NCI-H1092 treated with DMSO at 0.1 percent for 48 hours (cell line): Measurements from ENCODE around the gene TPCN2.

ENCODE experiments used
- DNase-seq: peaks from one replicate; lab custom pipeline; 2025; lab: John Stamatoyannopoulos, UW

Gene TPCN2

DNA sequence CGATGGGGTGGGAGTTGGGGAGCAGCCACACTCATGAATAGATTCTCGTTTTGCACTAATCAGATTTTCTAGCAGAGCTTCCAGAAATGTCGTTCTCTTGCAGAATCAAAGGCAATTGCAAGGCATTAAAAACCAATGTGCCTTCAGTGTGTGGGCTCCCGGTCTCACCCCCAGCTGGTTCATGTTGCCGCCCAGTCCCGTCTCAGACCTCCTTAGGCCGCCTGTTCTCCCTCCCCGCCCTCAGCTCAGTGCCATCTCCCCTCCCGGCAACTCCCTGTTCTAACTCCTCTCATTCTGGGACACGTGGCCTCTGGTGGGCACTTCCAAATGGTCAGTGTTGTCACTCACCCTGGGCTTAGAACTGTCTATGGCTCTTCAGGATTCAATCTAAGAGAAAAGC, 64.5 kb downstream of the TPCN2 start:
- no peak for DNase-seq

DNA sequence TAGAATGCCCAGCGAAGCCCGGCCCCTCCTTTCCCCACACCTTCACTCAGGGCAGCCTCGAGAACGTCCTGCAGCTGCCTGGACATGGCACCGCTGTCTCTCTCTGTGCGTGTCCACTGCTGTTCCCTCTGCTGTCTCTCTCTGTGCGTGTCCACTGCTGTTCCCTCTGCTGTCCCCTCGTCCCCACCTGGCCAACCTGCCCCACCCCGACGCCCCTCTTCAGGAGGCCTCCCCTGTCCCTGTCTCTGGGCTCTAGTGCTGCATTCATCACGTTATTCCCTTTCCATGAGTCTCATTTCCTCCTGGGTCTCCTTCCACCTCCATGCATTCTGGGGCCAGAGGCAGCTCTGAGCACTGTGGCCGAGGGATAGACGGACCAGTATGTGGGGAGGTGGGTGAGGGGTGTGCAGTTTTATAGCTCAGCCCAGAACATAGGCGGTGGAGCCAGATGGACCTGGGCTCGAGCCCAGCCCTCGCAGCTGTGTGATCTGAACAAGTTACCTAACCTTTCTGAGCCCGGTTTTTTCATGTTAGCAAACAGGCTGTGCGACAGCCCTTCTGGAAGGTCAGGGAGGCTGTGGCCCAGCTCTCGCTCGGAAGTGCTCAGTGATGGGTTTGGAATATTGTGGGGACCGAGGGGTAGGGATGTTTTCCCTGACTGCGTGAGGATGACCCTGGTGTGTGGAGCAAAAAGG, 65.1 kb downstream of the TPCN2 start:
- no peak for DNase-seq

DNA sequence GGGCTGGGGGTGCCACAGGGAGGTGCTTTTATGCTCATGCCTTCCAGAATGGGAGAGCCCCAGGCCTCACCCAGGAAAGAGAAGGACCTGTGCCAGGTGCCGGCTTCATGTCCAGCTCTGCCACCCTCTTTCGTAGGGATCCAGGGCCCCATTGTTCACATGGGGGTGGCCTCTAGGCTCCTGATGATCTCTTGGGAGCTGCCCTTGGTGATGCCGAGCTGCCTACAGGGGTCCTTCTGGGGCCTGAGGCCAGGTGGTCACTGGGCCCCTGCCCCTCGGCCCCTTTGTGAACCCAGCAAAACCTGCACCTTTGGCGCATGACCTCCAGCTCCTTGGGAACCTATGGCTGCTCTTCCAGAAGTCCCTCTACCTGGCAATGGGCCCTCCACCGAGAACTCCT, 65.6 kb downstream of the TPCN2 start:
- DNase-seq = no peak

DNA sequence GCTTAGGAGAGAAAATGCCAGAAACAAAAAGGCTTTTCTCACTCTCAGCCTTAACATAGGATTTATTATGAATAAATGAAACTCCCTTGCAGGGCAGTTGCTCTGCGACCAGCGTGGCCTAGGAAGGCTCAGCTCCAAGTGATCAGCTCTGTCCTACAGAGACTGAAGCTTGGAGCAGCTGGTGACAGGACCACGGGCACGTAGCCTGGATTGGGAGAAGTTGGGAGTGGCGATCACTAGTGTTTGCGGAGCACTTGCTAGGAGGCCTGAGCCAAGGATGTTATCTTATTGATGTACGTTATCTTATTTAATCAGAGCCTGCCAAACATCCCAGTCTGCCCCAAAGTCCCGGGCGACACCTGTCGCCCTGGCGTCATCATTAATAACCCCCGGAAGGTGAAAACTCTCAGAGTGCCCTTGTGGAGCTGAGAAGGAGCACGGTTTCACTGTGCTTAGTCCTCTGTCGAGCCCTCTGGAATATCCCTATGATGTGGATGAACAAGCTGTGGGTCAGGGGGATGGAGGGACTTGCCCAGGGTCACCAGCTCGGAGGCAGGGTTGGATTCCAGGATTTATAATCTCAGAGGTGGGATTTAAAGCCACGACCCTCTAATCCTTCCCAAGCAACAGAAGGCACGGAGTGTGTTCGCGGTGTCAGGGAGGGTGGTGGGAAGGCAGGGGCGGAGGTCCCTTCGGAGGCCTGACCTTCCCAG, 66.2 kb downstream of the TPCN2 start:
- no peak for DNase-seq

DNA sequence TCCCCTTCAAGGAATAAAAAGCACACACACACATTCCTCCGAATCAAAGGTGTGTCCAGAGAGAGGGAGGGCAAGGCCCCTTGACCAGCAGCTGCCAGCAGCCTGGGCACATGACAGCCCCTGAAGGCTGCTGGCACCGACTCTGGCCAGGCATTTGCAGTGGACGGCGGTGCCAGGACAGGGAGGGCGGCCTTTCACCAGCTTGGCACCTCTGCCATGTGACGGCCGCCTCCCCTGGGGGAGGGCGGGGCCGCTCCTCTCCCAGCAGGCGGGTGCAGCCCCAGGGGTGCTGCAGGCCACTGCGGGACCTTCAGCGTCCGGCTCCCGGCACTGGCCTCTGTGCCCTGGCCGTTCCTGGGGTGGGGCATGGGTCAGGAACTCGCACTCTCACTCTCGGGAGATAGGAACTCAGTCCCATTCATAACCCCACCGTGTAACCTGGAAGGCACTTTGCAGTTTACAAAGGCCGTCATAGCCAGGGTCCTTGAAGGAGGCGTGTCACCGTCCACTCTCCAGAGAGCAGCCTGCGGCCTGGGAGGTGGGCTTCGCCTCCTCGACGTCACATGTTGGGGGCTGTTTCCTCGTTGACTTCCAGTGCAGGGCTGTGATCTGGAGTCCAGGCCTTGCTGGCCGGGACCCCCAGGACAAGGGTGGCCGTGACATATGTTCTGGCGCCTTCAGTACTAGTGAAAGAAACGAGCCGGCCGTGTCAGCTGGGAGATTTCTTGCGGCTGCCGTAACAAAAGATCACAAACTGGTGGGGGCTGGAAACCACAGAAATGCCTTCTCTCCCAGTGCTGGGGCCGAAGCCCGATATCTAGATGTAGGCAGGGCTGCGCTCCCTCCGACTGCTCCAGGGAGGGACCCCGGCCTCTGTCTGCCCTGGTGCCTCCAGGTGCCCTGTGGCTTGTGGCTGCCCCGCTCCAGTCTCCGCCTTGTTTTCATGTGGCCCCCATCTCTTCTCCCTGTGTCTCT, 67.1 kb downstream of the TPCN2 start:
- DNase-seq = no peak

DNA sequence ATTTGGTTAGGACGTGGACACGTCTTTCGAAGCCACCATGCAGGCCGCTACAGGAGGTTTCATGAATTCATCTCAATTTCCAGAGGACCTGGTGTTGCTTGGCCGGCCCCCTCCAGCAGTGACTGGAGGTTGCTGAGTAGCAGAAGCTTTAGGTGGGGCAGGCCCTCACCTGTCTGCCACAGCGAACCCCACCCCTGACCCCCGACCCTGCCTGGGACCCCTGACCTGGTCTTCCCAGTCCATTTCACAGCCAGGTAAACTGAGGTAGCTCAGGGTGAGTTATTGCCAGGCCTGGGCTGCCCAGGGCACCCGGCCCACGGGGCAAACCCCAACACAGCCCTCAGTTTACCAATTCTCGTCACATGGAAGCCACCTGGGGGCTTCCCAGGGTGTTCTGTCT, 67.9 kb downstream of the TPCN2 start:
- DNase-seq = no peak

DNA sequence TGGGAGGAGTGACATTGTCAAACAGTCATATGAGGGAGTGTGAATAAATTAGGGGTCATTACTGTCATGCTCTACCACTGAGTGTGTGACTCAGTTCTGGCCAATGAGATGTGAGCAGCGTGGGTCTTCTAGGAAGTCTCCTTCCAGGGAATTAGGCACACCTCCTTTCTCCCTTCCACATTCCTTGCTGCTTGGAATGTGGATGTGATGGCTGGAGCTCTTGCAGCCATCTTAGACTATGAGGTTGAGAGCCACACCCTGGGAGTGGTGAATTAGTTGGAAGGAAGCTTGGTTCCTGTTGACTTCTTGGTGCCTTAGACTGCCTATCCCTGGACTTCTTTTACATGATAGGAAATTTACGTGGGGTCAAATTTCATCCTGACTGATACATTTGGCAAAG, 70.5 kb downstream of the TPCN2 start:
- DNase-seq = no peak

DNA sequence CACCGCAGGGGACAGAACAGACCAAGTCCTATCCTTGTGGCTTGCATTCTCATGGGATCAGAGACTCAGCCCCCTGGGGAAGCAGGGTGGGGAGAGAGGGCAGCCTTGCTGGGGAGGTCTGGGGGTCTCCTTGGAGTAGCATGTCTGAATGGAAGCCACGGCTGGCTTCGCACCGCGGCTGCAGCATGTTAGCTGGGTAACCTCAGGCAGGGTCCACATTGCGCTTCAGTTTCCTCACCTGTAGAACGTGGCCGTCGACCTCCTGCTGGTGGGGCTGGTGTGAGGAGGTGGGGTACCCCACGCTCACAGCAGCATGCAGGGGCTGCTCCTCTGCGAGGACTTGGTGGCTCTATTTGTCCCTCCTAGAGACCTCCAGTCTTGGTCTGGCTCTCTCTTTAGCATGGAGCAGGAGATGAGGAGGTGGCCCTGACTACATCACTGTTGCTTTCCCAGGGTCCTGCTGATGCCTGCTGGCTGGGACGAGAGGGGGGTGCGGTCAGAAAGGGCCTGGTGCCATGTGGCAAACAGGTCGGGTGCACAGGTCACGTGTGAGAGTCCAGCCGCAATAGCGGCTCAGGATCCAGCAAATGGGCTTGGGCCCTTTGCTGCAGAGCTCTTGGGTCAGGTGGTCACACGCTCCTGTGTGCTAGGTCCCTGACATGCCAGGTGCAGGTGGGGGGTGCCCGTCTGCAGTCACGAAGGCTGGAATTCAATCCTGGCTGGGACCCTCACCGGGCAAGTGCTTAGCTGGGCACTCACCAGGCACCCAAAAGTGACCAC, 71.6 kb downstream of the TPCN2 start:
- DNase-seq = no peak

DNA sequence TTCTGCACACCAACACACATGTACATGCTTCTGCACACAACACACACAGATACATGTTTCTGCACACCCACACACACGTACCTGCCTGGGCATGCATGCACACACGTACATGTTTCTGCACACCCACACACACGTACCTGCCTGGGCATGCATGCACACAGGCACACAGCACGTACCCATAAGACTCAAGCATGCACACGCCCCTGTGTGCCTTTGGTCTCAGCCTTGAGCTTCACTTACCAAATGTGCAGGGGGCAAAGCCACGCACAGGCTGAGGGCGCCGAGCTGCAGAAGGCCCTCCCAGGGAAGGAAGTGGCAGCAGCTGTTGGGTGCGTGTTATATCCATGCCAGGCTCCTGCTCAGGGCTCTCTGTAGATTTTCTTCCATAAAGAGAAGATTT, 72.3 kb downstream of the TPCN2 start:
- DNase-seq = no peak

DNA sequence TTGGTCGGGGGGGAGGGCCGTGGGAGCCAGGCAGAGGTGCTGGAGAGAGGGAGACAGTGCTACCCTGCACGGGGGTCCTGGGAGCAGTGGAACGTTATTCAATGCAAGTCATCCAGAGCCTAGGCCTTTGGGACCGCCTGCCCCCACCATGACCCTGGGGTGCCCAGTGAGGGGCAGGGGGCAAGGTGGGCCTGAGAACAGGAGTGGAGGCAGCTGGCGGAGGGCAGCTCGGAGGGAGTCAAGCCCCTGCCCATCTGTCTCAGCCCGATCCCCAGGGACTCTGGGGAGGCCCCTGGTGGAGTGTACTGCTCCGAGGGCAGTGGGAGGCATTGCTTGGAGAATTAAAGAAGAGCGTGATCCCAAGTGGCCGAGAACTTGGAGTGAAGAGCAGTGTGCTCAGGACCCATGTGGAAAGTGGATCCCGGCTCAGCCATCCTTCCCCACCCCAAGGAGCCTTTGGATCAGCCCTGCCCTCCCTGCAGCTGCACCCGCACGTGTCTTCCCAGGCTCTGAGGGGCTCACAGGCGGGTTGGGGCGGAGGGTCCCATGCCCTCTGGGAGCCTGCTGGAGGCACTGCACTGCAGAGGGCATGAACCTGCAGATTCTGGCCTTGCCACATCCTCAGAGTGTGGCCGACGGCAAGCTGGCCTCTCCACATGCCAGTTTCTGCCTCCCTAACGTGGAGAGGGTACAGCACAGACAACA, 73.0 kb downstream of the TPCN2 start:
- no peak for DNase-seq

DNA sequence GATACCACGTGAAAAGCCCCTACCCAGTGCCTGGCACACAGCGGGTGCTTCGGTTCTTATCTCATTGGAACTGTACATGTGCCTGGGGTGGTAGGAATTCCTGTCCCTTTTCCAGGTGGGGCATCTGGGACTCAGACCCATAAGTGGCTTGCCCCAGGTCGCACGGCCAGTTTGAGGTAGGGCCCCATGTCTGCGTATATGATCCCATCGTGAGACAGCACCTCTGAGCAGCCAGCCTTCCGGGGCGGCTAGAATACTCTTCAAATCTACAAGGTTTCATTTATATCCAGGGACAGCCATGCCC, 73.5 kb downstream of the TPCN2 start:
- DNase-seq = no peak

DNA sequence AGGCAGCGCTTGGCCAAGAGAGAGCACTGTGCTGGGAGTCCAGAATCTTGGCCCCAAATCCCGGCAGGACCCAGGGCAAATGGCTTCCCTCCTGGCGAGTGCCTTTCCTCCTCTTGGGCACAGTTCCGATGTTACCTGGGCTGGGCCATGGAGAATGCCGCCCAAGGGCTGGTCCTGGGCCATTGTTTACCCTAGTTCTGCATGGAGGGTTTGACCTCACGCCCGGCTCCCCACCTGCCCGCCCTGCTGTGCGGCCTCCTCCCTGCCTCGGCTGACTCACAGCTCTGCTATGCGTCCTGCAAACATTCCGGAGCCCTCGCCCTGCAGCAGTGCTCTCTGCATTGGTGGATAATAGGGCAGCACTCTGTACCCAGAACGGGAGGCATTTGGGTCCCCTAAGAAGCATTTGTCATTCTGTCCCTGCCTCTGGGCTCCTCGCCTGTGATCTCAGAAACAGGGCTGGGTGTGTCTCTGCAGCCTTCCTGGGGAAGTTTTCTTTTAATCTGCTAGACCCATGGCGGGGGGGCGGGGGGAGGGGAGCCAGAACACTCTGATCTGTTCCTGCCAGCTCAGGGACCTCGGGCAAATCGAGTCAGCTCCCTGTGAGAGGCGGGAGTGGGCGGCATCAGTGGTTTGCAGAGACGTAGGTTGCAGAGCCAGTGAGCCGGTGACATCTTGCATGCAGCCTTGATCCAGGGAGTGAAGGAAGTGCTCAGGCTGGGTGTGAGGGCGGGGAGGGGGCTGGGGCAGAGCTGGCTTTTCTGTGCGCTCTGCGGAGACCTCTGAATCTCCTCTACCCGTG, 74.1 kb downstream of the TPCN2 start:
- DNase-seq = no peak

DNA sequence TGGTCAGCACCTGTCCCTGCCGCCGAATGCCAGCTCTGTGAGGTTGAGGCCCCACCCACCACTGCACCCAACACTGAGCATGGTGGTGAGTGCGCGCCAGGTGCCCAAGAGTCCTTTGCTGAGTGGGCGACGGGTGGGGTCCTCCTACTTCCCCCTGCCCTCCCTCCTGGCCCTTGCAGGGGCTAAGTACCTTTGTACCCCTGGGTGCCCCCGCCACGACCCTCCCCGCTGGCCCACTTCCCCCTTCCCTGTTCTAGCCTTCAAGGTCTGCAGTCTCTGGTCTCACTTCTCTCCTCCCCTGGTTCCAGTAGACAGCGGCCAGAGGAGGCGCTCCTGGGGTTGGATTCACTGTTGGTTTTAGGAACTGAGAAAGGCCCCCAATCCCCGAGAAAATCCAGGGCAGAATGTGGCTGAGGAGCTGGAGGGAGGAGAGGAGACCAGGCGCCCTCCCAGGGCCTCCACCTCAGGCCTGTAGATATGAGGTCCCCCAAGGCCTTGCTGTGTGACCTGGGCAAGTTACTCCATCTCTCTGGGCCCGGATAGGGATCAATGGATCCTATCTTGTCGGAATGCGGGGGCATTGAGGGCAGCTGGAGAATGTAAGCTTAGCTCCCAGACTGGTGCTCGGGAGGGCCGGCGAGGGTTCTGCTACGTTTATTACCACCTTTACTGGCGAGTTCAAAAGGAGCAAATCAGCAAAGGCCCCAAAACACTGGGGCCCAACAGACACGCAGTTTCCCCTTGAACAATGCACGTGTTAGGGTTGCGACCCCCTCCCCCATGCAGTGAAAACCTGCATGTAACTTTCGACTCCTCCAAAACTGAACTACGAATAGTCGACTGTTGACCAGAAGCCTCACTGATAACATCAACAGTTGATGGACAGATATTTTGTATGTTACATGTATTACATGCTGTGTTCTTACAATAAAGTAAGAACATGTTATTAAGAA, 75.1 kb downstream of the TPCN2 start:
- DNase-seq = no peak

DNA sequence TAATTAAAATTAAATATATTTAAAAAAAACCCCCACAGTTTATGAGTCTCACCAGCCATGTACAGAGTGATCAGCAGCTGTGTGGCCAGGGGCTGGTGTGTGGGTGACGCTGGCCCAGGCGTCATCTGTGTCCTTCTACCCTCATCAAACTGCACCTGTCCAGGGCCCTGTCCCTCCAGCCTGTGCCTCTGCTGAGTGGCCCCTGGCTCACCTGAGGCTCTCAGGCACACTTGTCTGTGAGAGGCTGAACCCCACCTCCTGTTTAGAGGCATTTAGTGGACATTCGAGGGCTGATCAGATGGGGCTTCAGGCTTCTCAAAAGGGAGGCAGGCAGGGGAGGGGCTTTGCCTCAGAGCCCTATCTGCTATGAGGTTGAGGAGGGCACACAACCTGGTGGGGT, 77.1 kb downstream of the TPCN2 start:
- no peak for DNase-seq

DNA sequence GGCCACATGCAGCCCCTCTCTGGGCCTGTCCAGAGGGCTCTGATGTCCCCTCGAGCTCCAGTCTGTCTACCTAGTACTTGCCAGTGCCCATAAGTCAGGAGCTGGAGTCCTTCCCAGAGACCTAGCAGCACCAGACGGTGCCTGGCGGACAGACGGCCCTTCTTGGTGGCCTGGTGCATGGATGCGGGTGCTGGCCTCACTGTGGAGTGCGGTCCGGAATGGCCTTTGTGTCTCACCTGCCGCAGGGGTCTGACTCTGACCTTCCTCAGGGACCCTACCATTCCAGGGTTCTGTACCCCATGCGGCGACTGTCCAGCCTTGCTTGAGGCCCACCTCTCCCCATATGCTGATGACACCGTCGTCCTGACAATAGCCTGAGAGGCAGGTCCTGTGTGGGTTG, 77.6 kb downstream of the TPCN2 start:
- no peak for DNase-seq

DNA sequence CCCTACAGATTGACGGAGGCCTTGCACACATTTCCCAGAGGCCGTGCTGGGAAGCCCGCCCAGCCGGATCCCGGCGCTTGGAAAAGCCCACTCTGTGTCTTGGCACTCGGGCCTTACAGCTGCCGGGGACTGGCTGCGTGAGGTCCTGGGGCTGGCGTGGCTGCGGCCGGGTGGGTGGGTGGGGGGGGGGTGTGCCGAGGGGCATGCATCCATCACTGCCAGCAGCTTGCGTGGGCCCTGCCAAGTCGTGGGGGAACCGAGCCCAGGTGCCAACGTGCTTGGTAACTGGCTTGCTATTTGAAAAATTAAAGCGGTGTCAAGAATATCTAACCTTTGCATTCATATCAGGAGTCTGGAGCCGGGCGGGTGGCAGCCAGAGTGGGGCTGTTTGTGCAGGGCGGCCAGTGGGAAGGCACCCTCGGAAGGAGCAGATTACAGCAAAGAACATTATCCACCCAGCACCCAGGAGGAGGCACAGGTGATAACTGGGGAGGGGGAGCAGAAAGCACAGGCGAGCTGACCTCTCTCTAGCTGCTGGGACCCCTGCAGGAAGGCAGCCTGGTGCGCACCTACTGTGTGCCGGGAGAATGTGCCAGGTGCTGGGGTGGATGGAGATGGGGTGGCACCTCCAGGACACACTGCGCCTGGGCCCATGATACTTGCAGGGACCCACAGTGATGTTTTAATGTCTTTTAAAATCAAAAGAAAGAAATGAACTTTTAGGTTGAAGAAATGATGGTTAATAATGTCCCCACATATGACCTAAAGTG, 78.5 kb downstream of the TPCN2 start:
- DNase-seq = no peak

DNA sequence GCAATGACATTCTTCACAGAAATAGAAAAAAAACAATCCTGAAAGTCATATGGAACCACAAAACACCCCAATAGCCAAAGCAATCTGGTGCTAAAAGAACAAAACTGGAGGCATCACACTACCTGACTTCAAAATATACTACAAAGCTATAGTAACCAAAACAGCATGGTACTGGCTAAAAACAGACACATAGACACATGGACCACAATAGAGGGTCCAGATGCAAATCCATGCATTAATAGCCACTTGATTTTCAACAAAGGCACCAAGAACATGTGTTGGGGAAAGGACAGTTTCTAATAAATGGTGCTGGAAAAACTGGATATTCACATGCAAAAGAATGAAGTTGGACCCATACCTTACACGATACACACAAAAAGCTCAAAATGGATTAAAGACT, 79.2 kb downstream of the TPCN2 start:
- no peak for DNase-seq

DNA sequence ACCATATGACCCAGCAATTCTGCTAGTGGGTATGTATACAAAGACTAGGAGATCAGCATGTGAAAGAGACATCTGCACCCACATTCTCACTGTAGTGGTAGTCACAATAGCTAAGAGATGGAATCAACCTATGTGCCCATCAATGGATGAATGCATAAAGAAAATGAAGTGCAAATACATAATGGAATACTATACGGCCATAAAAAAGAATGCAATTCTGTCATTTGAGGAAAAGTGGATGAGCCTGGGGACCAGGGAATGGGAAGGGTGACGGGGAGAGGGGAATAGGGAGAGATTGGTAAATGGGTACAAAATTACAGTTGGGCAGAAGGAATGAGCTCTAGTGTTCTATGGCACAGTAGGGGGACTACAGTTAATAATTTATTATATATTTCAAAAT, 80.3 kb downstream of the TPCN2 start:
- no peak for DNase-seq

DNA sequence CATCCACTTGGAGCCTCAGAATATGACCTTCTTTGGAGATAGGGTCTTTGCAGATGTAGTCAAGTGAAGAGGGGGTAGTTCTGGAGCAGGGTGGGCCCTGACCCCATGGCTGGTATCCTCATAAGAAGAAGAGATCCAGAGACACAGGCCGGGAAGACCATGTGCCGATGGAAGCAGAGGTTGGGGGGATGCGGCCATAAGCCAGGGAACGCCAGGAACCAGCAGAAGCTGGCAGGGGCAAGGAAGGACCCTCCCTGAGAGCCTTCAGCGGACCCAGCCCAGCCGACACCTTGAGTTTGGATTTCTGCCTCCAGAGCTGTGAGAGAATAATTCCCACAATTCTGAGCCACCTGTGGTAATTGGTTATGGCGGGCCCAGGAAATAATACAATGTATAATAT, 80.9 kb downstream of the TPCN2 start:
- no peak for DNase-seq
